Naive thymus-derived CD4-positive, alpha-beta T cell (primary cell): Measurements from ENCODE around the gene STK24. TPM values are rescaled to one million over a fixed set of nuclear protein-coding genes. Genes with fewer than 3 reads are reported as not detected.
A peak's percentile ranks its signal among the peaks of the same experiment; 100 is the strongest.

ENCODE experiments used
- ATAC-seq: fragments of 150-1000 bp; cut with Tn5 transposase; 2 replicates; pipeline ENCODE4 v1.10.0; 2021; ENCODE audit warnings: mild to moderate bottlenecking, moderate library complexity
- CTCF ChIA-PET: fragments of 350-600 bp; sonication (Branson Sonifier 250); formaldehyde crosslinking; loops from one replicate; lab custom pipeline; 2021; ENCODE audit warnings: antibody characterized with exemption; lab: Charles Lee
- POLR2A ChIA-PET: fragments of 350-600 bp; sonication (Branson Sonifier 250); formaldehyde crosslinking; loops from one replicate; lab custom pipeline; 2021; ENCODE audit warnings: antibody characterized with exemption, inconsistent platforms; lab: Charles Lee
- DNase-seq, 9 donors: peaks; one replicate each; pipeline versions ENCODE4 v3.0.0 to v3.0.0-alpha.2; 2020 to 2022; ENCODE audit warnings: mixed read lengths in 1 of 9
- H3K27ac ChIP-seq: one replicate; pipeline ENCODE4 v1.7.0; 2013; ENCODE audit warnings: mild to moderate bottlenecking, low read depth, low read length, moderate library complexity
- H3K27me3 ChIP-seq, 2 donors: one replicate each; pipeline ENCODE4 v1.7.0; 2013; ENCODE audit warnings: low read length in 2 of 2, mild to moderate bottlenecking in 2 of 2, moderate library complexity in 2 of 2; ENCODE audit not compliant: control insufficient read depth in 2 of 2, insufficient read depth in 2 of 2
- H3K36me3 ChIP-seq, 3 experiments: 1 replicate in 2 of 3; 2 replicates in 1 of 3; pipeline ENCODE4 v1.7.0; 2013; ENCODE audit warnings: low read length in 3 of 3, mild to moderate bottlenecking in 3 of 3, moderate library complexity in 1 of 3; ENCODE audit not compliant: insufficient read depth in 3 of 3, control insufficient read depth in 2 of 3
- H3K4me1 ChIP-seq, 2 donors: one replicate each; pipeline ENCODE4 v1.7.0; 2013; ENCODE audit warnings: low read length in 2 of 2, mild to moderate bottlenecking in 2 of 2, moderate library complexity in 1 of 2; ENCODE audit not compliant: control insufficient read depth in 2 of 2, insufficient read depth in 2 of 2
- H3K4me3 ChIP-seq: 2 replicates; pipeline ENCODE4 v1.7.0; 2013; ENCODE audit warnings: mild to moderate bottlenecking, low read length
- H3K9me3 ChIP-seq, 3 experiments: 1 replicate in 2 of 3; 2 replicates in 1 of 3; pipeline ENCODE4 v1.7.0; 2013; ENCODE audit warnings: low read length in 3 of 3; ENCODE audit not compliant: control insufficient read depth in 2 of 3
- H3K27ac Mint-ChIP-seq, 9 donors: one replicate each; pipeline ENCODE4 v1.8.0; 2020 to 2022; ENCODE audit warnings: mixed read lengths in 9 of 9, mild to moderate bottlenecking in 8 of 9, moderate library complexity in 5 of 9, inconsistent platforms in 2 of 9
- H3K27me3 Mint-ChIP-seq, 5 donors: one replicate each; pipeline ENCODE4 v1.8.0; 2021 to 2022; ENCODE audit warnings: mixed read lengths in 5 of 5, mild to moderate bottlenecking in 1 of 5
- H3K36me3 Mint-ChIP-seq, 5 donors: one replicate each; pipeline ENCODE4 v1.8.0; 2020 to 2022; ENCODE audit warnings: mixed read lengths in 5 of 5, mild to moderate bottlenecking in 3 of 5, inconsistent platforms in 1 of 5
- H3K4me1 Mint-ChIP-seq, 7 donors: one replicate each; pipeline ENCODE4 v1.8.0; 2020 to 2022; ENCODE audit warnings: mixed read lengths in 7 of 7, mild to moderate bottlenecking in 3 of 7, inconsistent platforms in 1 of 7
- H3K4me3 Mint-ChIP-seq, 10 donors: one replicate each; pipeline ENCODE4 v1.8.0; 2020 to 2022; ENCODE audit warnings: mild to moderate bottlenecking in 10 of 10, mixed read lengths in 10 of 10, moderate library complexity in 6 of 10, inconsistent platforms in 2 of 10
- H3K9me3 Mint-ChIP-seq, 11 donors: one replicate each; pipeline ENCODE4 v1.8.0; 2020 to 2022; ENCODE audit warnings: mixed read lengths in 11 of 11, mild to moderate bottlenecking in 4 of 11, inconsistent platforms in 1 of 11, moderate library complexity in 1 of 11
- intact Hi-C, 2 donors: fragments of 100-400 bp; cut with micrococcal nuclease; formaldehyde crosslinking; loops; one replicate each; pipeline ENCODE4 v1.15.1; 2023
- polyA plus RNA-seq, 2 donors: library from polyadenylated mRNA; unstranded; fragments of 300-500 nt; fragmentation: Illumina TruSeq; gene quantifications; one replicate each; pipeline ENCODE4 v1.2.3, GENCODE V29; 2021
- total RNA-seq, 6 experiments: library from RNA in 5 of 6; stranded (reverse) in 5 of 6; gene quantifications; 1 replicate in 5 of 6; 2 replicates in 1 of 6; pipeline ENCODE4 v1.2.3 and lab custom pipeline; 2021 to 2026

STK24 gene
- total and polyA plus RNA-seq, 7 experiments from 2014 or later: 29.8 to 148 (median 94.4) TPM

- peak overlapping the region in 5 of 10 donors; percentile 23 to 56 (median 35) for H3K4me3 Mint-ChIP-seq
- no peaks in the 10 kb centered on the region for H3K9me3 Mint-ChIP-seq
- Histone ChIP-seq H3K4me1 (peaks cover 65 to 70% of the 10 kb centered on the region in 2 donors), H3K4me3 (no peak overlapping the region), H3K27ac (no peak overlapping the region), H3K9me3 (no peaks in the 10 kb centered on the region), H3K27me3 (no peaks in the 10 kb centered on the region), H3K36me3 (no peaks in the 10 kb centered on the region)
- peaks cover 0 to 3% (median 0%) of the 10 kb centered on the region in 5 donors for H3K36me3 Mint-ChIP-seq
- no peaks in the 10 kb centered on the region for H3K27me3 Mint-ChIP-seq
- H3K27ac Mint-ChIP-seq: peak overlapping the region in 7 of 9 donors; percentile 39 to 82 (median 69)
- ChIA-PET CTCF (no interaction called here), POLR2A (interaction anchor here (1.4 kb wide), 1 partner anchor 29 kb away, joined by 3 read pairs; no protein-coding TSS in a partner anchor)
- ATAC-seq (no peak), DNase-seq (no peak)
- H3K4me1 Mint-ChIP-seq: peaks cover 71 to 95% (median 90%) of the 10 kb centered on the region in 7 donors
- intact Hi-C loops: no loop called here
These were observed 48.2 kb downstream of the STK24 start for GRCh38 chr13:98528663-98529064.

GRCh38 chr13:98527526-98527925 lies 49.4 kb downstream of the STK24 start:
- no peak overlapping the region for H3K4me3 Mint-ChIP-seq
- DNase-seq (no peak), ATAC-seq (no peak)
- POLR2A ChIA-PET: no interaction called here
- peak overlapping the region in 1 of 9 donors; percentile 24 for H3K27ac Mint-ChIP-seq
- H3K9me3 Mint-ChIP-seq: no peaks in the 10 kb centered on the region
- H3K9me3 ChIP-seq: no peaks in the 10 kb centered on the region
- no peak overlapping the region for H3K4me3 ChIP-seq
- CTCF ChIA-PET: no interaction called here
- no peaks in the 10 kb centered on the region for H3K27me3 ChIP-seq
- H3K4me1 ChIP-seq: peaks cover 70 to 73% of the 10 kb centered on the region in 2 donors
- peaks cover 0 to 3% (median 0%) of the 10 kb centered on the region in 5 donors for H3K36me3 Mint-ChIP-seq
- no peaks in the 10 kb centered on the region for H3K36me3 ChIP-seq
- no peak overlapping the region for H3K27ac ChIP-seq
- intact Hi-C loops: no loop called here
- no peaks in the 10 kb centered on the region for H3K27me3 Mint-ChIP-seq
- H3K4me1 Mint-ChIP-seq: peaks cover 74 to 99% (median 94%) of the 10 kb centered on the region in 7 donors

GRCh38 chr13:98526182-98526512 lies 50.8 kb downstream of the STK24 start:
- Mint-ChIP-seq H3K4me1 (peaks cover 74 to 99% (median 94%) of the 10 kb centered on the region in 7 donors), H3K4me3 (peak overlapping the region in 4 of 10 donors; percentile 10 to 31 (median 22)), H3K36me3 (peaks cover 0 to 3% (median 0%) of the 10 kb centered on the region in 5 donors), H3K27ac (peak overlapping the region in 7 of 9 donors; percentile 43 to 77 (median 68)), H3K27me3 (no peaks in the 10 kb centered on the region), H3K9me3 (no peaks in the 10 kb centered on the region)
- no peak for DNase-seq
- Histone ChIP-seq H3K27ac (no peak overlapping the region), H3K36me3 (no peaks in the 10 kb centered on the region), H3K27me3 (no peaks in the 10 kb centered on the region), H3K4me3 (no peak overlapping the region), H3K4me1 (peaks cover 64 to 70% of the 10 kb centered on the region in 2 donors), H3K9me3 (no peaks in the 10 kb centered on the region)
- POLR2A ChIA-PET: interaction anchor here (0.9 kb wide), 1 partner anchor 50 kb away, joined by 3 read pairs; no protein-coding TSS in a partner anchor
- ATAC-seq: no peak
- CTCF ChIA-PET: interaction anchor here (1.3 kb wide), 1 partner anchor 81 kb away, joined by 5 read pairs; no protein-coding TSS in a partner anchor
- intact Hi-C loops: no loop called here

GRCh38 chr13:98525456-98526181 lies 51.3 kb downstream of the STK24 start:
- Mint-ChIP-seq H3K4me1 (peaks cover 73 to 99% (median 94%) of the 10 kb centered on the region in 7 donors), H3K4me3 (peak overlapping the region in 5 of 10 donors; percentile 21 to 50 (median 32)), H3K9me3 (no peaks in the 10 kb centered on the region), H3K27me3 (no peaks in the 10 kb centered on the region), H3K36me3 (peaks cover 0 to 3% (median 0%) of the 10 kb centered on the region in 5 donors), H3K27ac (peak overlapping the region in 6 of 9 donors; percentile 43 to 77 (median 62))
- ATAC-seq: no peak
- no peaks in the 10 kb centered on the region for H3K36me3 ChIP-seq
- no peaks in the 10 kb centered on the region for H3K27me3 ChIP-seq
- peaks cover 65 to 66% of the 10 kb centered on the region in 2 donors for H3K4me1 ChIP-seq
- no peak for DNase-seq
- ChIA-PET CTCF (interaction anchor here (1.3 kb wide), 1 partner anchor 80 kb away, joined by 5 read pairs; no protein-coding TSS in a partner anchor), POLR2A (interaction anchor here (0.9 kb wide), 1 partner anchor 50 kb away, joined by 3 read pairs; no protein-coding TSS in a partner anchor)
- intact Hi-C loops: no loop called here
- no peaks in the 10 kb centered on the region for H3K9me3 ChIP-seq
- no peak overlapping the region for H3K4me3 ChIP-seq
- H3K27ac ChIP-seq: no peak overlapping the region

GRCh38 chr13:98524793-98525192 lies 52.1 kb downstream of the STK24 start:
- Histone ChIP-seq H3K27me3 (no peaks in the 10 kb centered on the region), H3K4me1 (peaks cover 59 to 65% of the 10 kb centered on the region in 2 donors), H3K27ac (no peak overlapping the region), H3K9me3 (no peaks in the 10 kb centered on the region), H3K36me3 (no peaks in the 10 kb centered on the region), H3K4me3 (no peak overlapping the region)
- no peaks in the 10 kb centered on the region for H3K27me3 Mint-ChIP-seq
- DNase-seq (no peak), ATAC-seq (no peak)
- peaks cover 0 to 3% (median 0%) of the 10 kb centered on the region in 5 donors for H3K36me3 Mint-ChIP-seq
- peak overlapping the region in 3 of 10 donors; percentile 7 to 50 (median 46) for H3K4me3 Mint-ChIP-seq
- no peaks in the 10 kb centered on the region for H3K9me3 Mint-ChIP-seq
- ChIA-PET CTCF (no interaction called here), POLR2A (no interaction called here)
- peak overlapping the region in 7 of 9 donors; percentile 64 to 85 (median 75) for H3K27ac Mint-ChIP-seq
- peaks cover 72 to 99% (median 94%) of the 10 kb centered on the region in 7 donors for H3K4me1 Mint-ChIP-seq
- intact Hi-C loops: no loop called here

- Mint-ChIP-seq H3K9me3 (no peaks in the 10 kb centered on the region), H3K4me3 (peak overlapping the region in 5 of 10 donors; percentile 21 to 61 (median 46)), H3K36me3 (peaks cover 0 to 5% (median under 1%) of the 10 kb centered on the region in 5 donors), H3K27me3 (no peaks in the 10 kb centered on the region), H3K4me1 (peaks cover 69 to 99% (median 94%) of the 10 kb centered on the region in 7 donors), H3K27ac (peak overlapping the region; percentile 38 to 85 (median 71))
- H3K36me3 ChIP-seq: no peaks in the 10 kb centered on the region
- H3K4me1 ChIP-seq: peaks cover 55 to 63% of the 10 kb centered on the region in 2 donors
- DNase-seq: no peak
- ChIA-PET POLR2A (no interaction called here), CTCF (no interaction called here)
- H3K4me3 ChIP-seq: no peak overlapping the region
- ATAC-seq: peak; percentile 45
- no peaks in the 10 kb centered on the region for H3K9me3 ChIP-seq
- H3K27me3 ChIP-seq: no peaks in the 10 kb centered on the region
- no peak overlapping the region for H3K27ac ChIP-seq
- intact Hi-C loops: no loop called here
These were observed 52.5 kb downstream of the STK24 start for GRCh38 chr13:98524391-98524790.
